ENCODE measurements around the gene MYO6. TPM values are rescaled to one million over a fixed set of nuclear protein-coding genes. Genes with fewer than 3 reads are reported as not detected.
"Not testable (repeated sequence)": the region's sequence is repeated elsewhere in the genome, so short reads cannot be mapped to it uniquely, and the experiment has no call there.

MYO6 gene
- total and polyA plus RNA-seq, 3 donors from 2014 or later = 31.5 to 75.3 (median 69.2) TPM

GRCh38 chr6:75727206-75727605 lies 21.8 kb upstream of the MYO6 start:
- intact Hi-C loops (cut with DNase I; ENCODE audit: low total_unique reads) = no loop called here
- WGBS, 2 donors = 96% methylated on average over 2 of the region's 2 CpGs

GRCh38 chr6:75731029-75731428 lies 18.0 kb upstream of the MYO6 start:
- DNase-seq; H3K36me3 ChIP-seq (ENCODE audit: low read depth, missing control alignments); H3K4me3 ChIP-seq; H3K4me1 ChIP-seq; intact Hi-C loops (cut with DNase I; ENCODE audit: low total_unique reads); H3K27ac ChIP-seq; H3K9me3 ChIP-seq; H3K27me3 ChIP-seq: not testable (repeated sequence)
- 85 to 87% methylated on average over 8 of the region's 8 CpGs for WGBS, 2 donors

More at GRCh38 chr6:75727206-75727605, 21.8 kb upstream of the MYO6 start:
- H3K4me3 ChIP-seq = no peak overlapping the region
- H3K9me3 ChIP-seq = no peaks in the 10 kb centered on the region
- H3K27me3 ChIP-seq = no peaks in the 10 kb centered on the region
- H3K36me3 ChIP-seq (ENCODE audit: low read depth, missing control alignments) = no peaks in the 10 kb centered on the region
- TF ChIP-seq POLR2A (IDR thresholded peaks at IDR 0.05) (no peak), CTCF (IDR thresholded peaks at IDR 0.05) (no peak)
- no peak overlapping the region for H3K27ac ChIP-seq
- no peak for DNase-seq
- H3K4me1 ChIP-seq = no peaks in the 10 kb centered on the region

DNA sequence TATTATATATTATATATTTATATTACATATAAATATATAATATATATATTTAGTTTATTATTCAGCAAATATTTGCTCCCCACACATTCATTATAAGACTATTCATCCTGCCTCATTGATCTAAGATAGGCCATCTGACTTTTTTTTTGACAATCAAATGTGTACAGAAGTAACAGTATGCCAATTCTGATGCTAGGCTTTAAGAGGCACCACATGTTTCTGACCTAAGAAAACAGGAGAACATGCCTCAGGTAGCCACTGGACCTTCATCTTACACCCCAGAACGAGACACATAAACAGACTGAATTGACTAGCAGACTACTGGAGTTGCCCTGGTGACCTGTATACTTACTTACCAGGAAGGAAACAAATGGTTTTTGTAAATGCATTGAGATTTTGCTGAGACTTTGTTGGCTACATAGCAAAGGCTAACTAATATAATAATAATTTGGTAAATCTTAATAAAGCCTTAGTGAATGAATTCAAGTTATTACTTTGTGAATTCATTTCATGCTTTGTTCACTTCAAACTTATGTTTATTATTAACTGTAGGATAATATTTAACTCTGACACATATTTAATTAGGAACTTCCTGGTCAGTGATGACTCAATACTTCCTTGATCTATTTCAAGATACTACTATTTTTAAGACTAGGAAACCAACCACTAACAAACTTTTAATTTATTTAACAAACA lies 13.4 kb upstream of the MYO6 start:
- Histone ChIP-seq H3K27me3 (no peaks in the 10 kb centered on the region), H3K9me3 (no peaks in the 10 kb centered on the region), H3K4me1 (no peaks in the 10 kb centered on the region), H3K4me3 (no peak overlapping the region), H3K36me3 (ENCODE audit: low read depth, missing control alignments) (no peaks in the 10 kb centered on the region), H3K27ac (no peak overlapping the region)
- intact Hi-C loops (cut with DNase I; ENCODE audit: low total_unique reads) = no loop called here
- no peak for DNase-seq
- no peak for TF ChIP-seq CTCF (IDR thresholded peaks at IDR 0.05)
- no peak for TF ChIP-seq POLR2A (IDR thresholded peaks at IDR 0.05)
- 61 to 80% methylated on average over 1 of the region's 1 CpG for WGBS, 2 donors

- WGBS, 2 donors = 89 to 92% methylated on average over 4 of the region's 4 CpGs
- H3K4me3 ChIP-seq = no peak overlapping the region
Observed at GRCh38 chr6:75743971-75744370, 5.1 kb upstream of the MYO6 start.

GRCh38 chr6:75745404-75745803 lies 3.6 kb upstream of the MYO6 start:
- no peak for DNase-seq
- H3K27ac ChIP-seq = no peak overlapping the region
- 68 to 71% methylated on average over 3 of the region's 3 CpGs for WGBS, 2 donors
- no peaks in the 10 kb centered on the region for H3K27me3 ChIP-seq
- no peaks in the 10 kb centered on the region for H3K9me3 ChIP-seq
- TF ChIP-seq CTCF (IDR thresholded peaks at IDR 0.05) (no peak), POLR2A (IDR thresholded peaks at IDR 0.05) (no peak)
- no peaks in the 10 kb centered on the region for H3K36me3 ChIP-seq (ENCODE audit: low read depth, missing control alignments)
- intact Hi-C loops (cut with DNase I; ENCODE audit: low total_unique reads) = no loop called here
- H3K4me1 ChIP-seq = no peaks in the 10 kb centered on the region
- H3K4me3 ChIP-seq = no peak overlapping the region

More at GRCh38 chr6:75743971-75744370, 5.1 kb upstream of the MYO6 start:
- DNase-seq = no peak
- TF ChIP-seq POLR2A (IDR thresholded peaks at IDR 0.05) = no peak
- no peak for TF ChIP-seq CTCF (IDR thresholded peaks at IDR 0.05)
- no peaks in the 10 kb centered on the region for H3K36me3 ChIP-seq (ENCODE audit: low read depth, missing control alignments)
- no peaks in the 10 kb centered on the region for H3K4me1 ChIP-seq
- intact Hi-C loops (cut with DNase I; ENCODE audit: low total_unique reads) = no loop called here
- H3K27ac ChIP-seq = no peak overlapping the region
- no peaks in the 10 kb centered on the region for H3K9me3 ChIP-seq
- no peaks in the 10 kb centered on the region for H3K27me3 ChIP-seq
